GM21390 (cell line): ENCODE results near the gene SLC25A11.
A peak's percentile ranks its signal among the peaks of the same experiment; 100 is the strongest.

Experiments
- ATAC-seq: cut with Tn5 transposase; IDR thresholded peaks from one replicate; pipeline ENCODE4 v1.9.1; 2021; ENCODE audit not compliant: unreplicated experiment

SLC25A11 gene

GRCh38 chr17:4966844-4967538 lies 27.1 kb upstream of the SLC25A11 start:
- ATAC-seq, result peak; percentile 74

DNA sequence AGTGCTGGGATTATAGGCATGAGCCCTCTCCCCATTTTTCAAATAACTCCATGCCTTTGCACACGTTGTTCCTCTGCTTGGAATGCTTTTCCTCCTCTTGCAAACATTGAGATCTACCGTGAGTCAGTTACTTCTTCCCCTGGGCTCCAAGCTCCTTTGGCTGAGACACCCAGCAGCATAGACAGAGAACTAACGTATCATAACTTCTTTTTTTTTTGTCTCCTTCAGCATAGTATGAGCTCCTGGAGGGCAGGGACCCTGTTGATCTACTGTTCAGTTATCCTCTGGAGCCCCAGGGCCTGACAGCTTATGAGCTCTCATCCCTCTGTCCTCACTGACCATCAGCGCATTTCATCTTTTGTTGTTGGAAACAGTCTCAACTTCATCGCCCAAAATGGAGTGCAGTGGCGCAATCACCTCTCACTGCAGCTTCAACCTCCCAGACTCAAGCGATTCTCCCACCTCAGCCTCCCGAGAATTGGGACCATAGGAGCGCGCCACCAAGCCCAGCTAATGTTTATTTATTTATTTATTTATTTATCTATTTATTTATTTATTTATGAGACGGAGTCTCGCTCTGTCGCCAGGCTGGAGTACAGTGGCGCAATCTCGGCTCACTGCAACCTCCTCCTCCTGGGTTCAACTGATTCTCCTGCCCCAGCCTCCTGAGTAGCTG lies 25.6 kb upstream of the SLC25A11 start:
- no peak for ATAC-seq

GRCh38 chr17:4960279-4960922 lies 20.6 kb upstream of the SLC25A11 start:
- ATAC-seq, result no peak

DNA sequence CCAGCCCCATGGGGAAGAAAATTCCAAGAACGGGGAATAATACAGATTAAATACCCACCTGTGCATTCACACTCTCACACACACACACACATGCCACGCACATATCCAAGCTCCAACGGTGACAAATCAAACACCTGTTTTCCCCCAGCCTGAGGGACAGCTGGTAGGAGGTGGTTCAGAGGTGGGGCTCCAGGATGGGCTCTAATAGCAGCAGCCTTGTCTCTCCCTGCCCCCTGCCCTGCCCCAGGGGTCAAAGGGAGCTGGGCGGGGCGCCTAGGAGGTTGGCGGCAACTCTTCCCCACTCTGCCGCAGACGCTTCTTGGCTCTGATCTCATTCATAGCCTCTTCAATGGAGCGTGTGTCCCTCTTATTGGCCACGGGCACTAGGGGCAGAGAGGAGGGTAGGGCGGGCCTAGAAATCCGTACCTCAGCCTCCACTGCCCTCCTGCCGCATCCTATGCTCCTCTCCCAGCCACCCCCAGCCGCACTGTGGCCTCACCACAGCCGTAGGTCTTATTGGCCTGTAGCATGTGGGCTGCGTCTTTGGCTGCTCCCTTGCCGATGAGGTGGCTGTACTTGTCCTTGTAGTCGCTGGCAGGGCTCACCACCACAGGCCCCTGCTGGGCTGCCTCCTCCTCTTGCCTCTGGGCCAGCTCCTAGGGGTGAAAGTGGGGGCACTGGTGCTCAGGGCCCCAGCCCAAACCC lies 19.6 kb upstream of the SLC25A11 start:
- no peak for ATAC-seq

- ATAC-seq, result no peak
Measured at GRCh38 chr17:4958102-4958501, 18.3 kb upstream of the SLC25A11 start.

- no peak for ATAC-seq
Measured at GRCh38 chr17:4956493-4957061, 16.7 kb upstream of the SLC25A11 start.

DNA sequence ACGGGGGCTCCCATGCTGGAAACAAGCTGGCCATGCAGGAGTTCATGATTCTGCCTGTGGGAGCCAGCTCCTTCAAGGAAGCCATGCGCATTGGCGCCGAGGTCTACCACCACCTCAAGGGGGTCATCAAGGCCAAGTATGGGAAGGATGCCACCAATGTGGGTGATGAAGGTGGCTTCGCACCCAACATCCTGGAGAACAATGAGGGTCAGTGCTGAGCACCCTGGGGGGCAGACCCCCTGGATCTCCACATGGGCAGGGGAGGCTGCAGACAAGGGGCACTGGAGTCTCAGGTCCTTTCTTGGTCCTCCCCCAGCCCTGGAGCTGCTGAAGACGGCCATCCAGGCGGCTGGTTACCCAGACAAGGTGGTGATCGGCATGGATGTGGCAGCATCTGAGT lies 15.2 kb upstream of the SLC25A11 start:
- ATAC-seq, result no peak

GRCh38 chr17:4953451-4953961 lies 13.7 kb upstream of the SLC25A11 start:
- no peak for ATAC-seq

- ATAC-seq, result no peak
Measured at GRCh38 chr17:4951486-4951885, 11.6 kb upstream of the SLC25A11 start.

GRCh38 chr17:4950746-4951204 lies 10.9 kb upstream of the SLC25A11 start, which contains the start of gene ENO3:
TSS of gene ENO3 (plus strand) at chr17:4951119. CDS start at chr17:4951830, 711 bp downstream.
- ATAC-seq, result no peak

DNA sequence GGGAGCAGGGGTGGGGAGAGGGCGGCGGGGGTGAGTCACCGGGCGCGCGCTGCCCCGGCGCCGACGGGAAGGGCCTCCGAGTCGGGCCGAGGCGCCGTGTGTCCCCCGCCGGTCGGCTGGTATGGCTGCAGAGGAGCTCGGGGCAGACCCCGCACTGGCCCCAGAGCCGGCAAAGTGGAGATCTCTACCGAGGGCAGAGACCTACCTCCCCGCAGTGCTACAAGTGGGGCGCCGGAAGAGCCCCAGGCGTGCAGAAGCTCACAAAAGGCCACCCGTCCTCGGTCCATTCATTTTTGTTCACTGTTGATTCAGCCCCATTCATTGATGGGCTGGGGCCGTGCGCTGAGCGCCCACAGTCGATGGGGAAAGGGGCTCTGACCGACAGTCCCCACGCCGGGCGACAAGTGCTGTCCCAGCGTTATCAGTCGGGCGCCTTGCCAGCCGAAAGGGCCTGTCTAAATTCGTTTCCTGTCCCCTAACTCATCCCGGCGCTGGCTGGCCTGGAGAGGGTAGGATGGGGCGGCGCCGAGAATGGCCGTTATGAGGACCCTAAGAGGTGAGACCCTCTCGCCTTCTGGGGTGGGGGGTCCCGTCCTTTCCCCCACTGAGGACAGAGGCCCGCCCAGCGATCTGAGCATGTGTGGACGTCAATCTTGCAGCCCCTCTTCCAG lies 10.4 kb upstream of the SLC25A11 start:
- no peak for ATAC-seq

- ATAC-seq, result no peak
Measured at GRCh38 chr17:4949321-4950074, 9.7 kb upstream of the SLC25A11 start.

GRCh38 chr17:4948931-4949320 lies 9.1 kb upstream of the SLC25A11 start:
- no peak for ATAC-seq

- ATAC-seq, result no peak
Measured at GRCh38 chr17:4948166-4948930, 8.5 kb upstream of the SLC25A11 start, which contains the start of gene PFN1. TSS of gene PFN1 (minus strand) at chr17:4948530. CDS start at chr17:4948394, 136 bp downstream.

- no peak for ATAC-seq
Measured at GRCh38 chr17:4947411-4948165, 7.7 kb upstream of the SLC25A11 start.

DNA sequence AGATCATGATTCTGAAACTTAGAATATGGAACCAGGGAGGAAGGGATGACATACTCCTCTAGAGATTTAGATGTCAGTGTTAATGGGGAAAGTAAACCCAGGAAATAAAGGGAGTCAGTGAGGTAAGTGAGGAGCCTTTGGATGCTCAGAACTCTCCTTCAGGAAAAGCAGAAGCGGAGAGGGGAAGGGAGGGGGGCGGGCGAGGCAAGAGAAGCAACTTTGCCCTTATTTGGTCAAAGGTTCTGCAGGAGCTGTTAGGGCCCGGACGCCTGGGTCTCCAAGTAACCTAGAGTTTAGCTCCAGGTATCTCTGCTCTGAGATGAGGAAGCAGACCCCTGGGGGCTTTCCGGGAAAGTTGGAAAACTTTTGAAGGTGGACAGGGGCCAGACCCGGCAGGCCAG lies 7.2 kb upstream of the SLC25A11 start:
- ATAC-seq, result no peak

GRCh38 chr17:4946312-4946976 lies 6.6 kb upstream of the SLC25A11 start:
- no peak for ATAC-seq

DNA sequence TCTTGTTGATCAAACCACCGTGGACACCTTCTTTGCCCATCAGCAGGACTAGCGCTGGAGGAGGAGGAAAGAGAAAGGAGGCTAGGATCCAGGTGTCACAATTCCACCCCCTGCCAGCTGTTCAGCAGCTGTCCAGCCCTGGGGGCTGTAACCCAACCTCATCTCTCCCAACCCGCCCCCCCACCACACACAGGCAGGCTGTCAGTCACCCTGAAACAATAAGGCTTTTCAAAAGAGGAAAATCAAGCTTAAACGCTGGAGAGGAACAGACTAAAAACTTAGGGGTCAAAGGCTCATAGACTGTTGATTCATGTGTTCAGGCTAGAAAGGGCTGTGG lies 6.1 kb upstream of the SLC25A11 start:
- ATAC-seq, result no peak
